NCI-H2196 (cell line): Measurements from ENCODE around the gene TMOD3.
A peak's percentile ranks its signal among the peaks of the same experiment; 100 is the strongest.

Source experiments
- DNase-seq: peaks from one replicate; lab custom pipeline; 2025; ENCODE audit not compliant: unreplicated experiment; lab: John Stamatoyannopoulos, UW

The TMOD3 gene

DNA sequence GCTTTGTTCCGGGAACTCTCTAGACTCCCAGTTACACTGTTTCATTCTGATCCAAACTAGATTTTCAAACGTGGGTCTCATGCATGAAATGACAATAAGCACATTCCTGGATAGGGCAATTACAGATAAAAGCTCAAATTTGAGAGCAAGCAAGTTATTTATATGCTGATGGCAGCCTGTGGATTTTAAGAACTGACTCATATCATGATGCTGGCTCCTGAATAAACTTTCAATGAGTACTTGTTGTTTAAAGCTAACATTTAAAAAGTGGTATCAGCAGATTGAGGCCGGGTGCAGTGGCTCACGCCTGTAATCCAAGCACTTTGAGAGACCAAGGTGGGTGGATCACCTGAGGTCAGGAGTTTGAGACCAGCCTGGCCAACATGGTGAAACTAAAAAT lies 75.5 kb downstream of the TMOD3 start:
- DNase-seq = no peak

DNA sequence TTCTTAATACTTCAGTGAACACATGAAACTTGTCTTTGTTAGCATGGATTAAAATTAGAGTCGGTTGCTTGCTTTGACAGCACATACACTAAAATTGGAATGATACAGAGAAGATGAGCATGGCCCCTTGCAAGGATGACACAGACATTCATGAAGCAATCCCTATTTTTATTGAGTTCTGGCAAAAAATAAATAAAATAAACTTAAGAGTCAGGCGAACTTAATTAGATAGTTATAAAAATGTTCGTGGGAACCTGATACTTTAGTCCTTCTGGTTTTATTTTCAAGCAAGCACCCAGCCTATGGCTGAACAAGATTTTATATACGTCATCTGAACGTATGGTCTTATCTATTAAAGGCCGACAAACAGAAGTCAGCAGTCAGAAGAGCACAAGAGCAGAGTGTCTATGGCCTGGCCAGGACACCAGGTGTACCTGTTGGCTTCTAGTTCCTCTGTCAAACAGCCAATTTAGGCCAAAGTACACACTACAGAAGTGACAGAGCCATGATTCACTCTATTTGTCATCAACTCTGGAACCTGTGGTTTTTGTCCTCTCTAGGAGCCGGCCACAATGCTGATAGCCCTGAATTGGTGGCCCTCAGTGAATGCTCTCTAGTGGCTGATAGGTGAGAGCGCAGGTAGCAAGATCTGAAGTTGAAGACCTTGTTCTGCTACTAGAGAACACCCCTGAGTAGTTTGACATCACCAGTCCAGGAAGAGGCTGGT lies 77.8 kb downstream of the TMOD3 start:
- DNase-seq = peak; percentile 78

DNA sequence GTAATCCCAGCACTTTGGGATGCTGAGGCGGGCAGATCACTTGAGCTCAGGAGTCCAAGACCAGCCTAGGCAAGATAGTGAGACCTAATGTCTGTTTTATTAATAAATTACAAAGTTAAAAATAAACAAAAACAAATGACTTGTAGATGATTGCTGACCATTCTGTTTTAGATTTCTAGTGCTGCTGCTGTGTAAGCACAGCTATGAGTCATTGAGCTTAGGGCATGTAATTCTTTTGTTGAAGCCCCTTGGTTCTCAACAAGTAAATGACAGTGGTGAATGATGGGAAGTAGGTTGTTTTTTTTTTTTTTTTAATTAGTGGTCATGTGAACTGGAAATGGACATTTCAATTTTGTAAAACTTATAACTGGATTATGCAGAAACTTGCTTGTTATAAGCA lies 78.9 kb downstream of the TMOD3 start:
- DNase-seq = no peak

DNA sequence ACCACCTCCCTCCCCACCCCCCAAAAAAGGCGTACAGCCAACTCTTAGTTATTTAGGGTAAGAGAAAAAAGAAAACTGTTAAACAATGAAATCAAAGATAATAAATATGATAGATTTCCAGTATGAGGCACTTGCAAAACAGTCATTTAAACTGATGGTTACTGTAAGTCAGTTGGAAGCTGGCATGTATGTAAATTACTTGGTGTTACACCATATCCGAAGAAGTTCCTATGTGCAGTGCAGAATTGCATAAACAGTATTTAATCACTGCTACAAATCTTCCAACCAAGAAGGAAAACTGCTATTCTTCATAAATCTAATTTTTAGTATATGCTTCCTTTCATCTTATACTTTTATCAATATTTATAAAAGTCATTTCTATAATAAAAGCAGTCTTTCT lies 80.1 kb downstream of the TMOD3 start:
- no peak for DNase-seq

DNA sequence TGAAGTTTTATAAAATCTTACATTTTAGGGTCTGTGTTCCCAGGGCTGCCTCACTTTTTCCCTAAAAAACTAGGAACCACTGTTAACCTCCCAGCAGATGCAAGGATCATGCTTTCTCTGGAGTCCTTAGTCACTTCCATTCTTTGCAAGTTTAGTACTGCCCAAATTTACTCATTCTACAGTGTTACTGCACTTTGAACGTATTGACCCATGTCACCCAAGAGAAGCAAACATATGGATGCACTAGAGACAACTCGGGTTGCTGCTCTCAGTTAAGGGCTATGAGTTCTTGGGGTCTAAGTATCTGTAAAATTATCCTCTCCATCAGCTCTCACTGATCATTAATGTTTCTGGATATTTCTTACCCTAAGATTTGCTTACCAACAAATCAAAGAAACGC lies 83.1 kb downstream of the TMOD3 start:
- DNase-seq = no peak

DNA sequence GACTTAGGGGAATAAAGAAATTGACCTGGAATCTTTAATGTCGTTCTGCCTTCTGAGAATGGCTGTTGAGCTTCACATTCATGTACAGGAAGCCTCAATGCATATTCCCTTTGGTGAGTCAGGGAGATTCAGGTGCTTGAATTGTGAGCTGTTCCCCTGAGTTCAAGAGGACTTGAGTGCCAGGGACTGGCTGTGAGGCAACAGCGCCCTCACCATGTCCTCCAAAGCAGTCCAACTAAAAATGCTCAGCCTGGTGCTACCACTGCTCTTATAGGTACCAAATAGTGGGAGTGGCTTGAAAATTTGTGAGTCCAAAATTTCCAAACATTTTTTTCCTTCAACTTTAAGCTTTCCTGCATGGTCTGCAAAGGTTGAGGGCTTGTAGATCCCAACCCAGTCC lies 88.0 kb downstream of the TMOD3 start:
- DNase-seq = peak; percentile 21

DNA sequence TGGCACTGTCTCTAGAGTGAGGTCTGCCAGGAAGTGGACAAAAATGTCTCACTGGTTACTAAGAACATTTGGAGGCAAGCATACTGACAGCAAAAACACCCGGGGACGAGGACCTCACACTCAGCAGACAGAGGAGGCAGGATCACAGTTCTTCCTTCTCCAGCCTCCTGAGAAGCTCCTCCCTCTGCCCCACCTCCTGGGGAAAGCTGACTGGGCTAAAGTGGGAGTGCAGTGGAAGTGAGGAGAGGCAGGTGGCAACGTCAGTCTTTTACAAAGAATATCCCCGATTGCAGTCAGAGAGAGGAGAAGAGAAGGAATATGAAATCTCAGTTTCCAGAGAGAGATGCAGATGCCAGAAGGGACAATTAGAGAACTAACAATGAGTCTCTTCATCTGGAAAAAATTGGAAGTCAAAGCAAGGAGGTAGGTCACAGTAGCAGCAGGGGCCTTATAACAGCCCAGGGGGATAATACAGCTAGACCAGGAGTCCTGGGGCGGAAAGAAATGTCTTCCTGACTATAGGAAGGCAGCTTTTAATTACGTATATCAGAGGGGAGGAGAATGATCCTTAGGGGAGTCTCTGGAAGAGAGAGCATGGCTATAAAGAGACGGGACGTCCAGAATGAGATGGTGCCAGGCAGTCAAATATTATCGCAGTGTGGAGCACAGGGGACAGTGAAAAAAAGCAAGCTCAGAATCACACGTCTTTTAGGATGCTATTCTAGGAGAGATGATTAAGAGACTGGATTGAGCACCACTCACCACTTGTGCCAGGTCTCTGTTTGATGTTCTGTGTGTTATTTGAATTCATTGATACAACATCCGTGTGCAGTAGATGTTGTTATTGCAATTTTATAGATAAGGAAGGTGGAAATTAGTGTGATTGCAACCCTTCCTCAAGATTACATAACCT lies 95.0 kb downstream of the TMOD3 start:
- no peak for DNase-seq

DNA sequence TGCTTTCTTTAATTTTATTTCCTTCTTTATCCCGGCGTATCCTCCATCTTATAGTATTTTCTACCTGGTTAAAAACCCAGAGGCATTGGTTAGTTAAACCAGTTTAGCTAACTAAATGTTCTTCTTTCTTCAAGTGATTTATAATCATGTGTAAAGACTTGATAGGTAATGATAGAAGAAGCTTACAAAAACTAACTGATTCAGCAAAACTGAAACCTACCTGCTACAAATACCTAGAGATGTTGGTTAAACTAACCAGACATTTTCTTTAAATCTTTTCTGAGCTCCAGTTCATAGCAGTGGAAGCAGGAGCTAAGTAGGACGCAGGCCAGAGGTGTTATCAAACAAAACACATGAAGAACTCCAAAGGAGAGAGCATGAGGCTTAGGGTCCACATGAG lies 97.4 kb downstream of the TMOD3 start:
- no peak for DNase-seq

DNA sequence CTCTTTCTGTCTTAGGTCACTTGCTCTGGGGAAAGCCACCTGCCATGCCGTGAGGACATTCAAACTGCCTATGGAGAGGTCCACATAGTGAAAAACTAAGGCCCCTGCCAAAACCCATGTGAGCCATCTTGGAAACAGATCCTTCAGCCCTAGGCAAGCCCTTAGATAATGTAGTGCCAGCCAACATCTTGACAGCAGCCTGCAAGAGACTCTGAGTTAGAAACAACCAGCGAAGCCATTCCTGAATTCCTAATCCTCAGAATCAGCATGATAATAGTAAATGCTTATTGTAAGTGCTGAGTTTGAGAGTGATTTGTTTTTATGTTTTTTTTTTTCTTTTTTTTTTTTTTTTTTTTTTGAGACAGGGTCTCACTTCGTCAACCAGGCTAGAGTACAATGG lies 101.6 kb downstream of the TMOD3 start:
- no peak for DNase-seq

DNA sequence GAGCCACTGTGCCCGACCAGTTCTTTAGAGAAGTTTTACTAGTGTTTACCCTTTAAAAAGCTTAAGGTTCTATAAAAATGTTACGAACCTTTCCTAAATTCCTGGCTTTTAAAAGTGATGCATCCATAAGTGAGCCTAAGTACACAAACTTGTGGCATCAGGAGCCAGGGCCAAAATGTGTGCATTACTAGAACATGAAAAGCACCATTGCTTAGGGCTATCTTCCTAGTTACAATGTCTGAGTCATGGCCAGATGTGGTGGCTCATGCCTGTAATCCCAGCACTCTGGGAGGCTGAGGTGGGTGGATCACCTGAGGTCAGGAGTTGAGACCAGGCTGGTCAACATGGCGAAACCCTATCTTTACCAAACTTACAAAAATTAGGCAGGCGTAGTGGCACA lies 102.2 kb downstream of the TMOD3 start:
- DNase-seq = no peak

DNA sequence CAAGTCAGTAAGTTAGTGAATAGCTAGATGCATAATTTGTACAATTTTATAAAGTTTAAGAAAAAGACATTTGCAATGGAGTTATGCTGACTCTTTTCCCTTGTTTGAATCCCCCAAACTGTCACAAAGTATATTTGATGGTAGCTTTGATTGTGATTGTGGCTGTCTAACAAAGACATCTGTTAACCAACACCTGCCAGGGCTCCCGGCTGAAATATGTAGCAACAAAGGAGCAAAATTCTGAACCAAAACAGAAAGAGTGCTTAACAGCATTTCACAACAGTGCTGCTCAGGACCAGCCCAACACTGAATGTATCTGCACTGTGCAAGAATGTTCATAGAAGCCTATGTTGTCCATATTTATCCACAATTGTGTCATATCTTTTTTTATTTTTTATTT lies 102.7 kb downstream of the TMOD3 start:
- no peak for DNase-seq

DNA sequence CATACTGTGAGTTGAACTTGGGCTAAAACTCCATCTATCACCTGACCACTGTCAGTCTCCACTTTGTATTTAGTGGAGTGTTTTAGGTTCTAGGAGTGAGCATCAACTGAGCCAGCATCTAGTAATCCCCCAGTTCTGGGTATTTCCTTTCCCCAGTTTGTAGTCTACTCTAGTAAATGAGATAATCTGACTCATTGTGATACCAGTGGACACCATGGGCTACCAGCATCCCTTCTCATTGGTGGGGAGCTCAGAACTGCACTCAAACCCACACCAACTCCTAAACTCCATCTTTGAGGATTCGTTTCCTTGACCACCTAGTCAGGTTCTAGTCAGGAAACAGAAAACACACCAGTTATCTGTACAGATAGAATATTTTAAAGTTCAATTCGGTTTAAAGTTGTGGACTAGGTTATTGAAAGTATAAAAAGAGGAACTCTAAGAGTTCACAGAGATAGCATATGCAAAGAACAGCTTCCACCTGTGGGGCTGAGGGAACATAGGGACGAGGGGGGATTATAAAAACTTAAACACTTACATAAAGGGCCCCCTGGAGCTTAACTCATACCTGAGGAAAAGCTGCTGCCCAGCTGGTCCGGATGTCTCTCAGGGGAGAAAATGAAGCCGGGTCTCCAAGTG lies 106.1 kb downstream of the TMOD3 start:
- no peak for DNase-seq

DNA sequence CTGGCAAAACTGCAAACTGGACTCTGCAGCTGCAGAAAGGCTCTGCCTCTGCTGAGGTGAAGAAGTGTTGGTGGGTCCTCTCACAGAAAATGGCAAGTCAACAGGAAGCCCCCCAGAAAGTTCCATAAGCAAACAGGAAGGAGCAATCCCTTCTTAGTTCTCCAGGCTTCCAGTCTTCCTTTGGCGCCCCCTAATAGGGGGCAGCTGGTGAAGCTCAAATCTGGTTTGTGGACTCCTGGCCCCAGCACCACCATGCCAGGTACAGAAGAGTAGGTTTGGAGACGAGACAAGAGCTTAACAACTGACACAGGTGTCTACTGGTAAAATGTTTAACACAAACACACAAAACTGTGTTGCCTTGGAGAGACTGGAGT lies 106.6 kb downstream of the TMOD3 start:
- no peak for DNase-seq

DNA sequence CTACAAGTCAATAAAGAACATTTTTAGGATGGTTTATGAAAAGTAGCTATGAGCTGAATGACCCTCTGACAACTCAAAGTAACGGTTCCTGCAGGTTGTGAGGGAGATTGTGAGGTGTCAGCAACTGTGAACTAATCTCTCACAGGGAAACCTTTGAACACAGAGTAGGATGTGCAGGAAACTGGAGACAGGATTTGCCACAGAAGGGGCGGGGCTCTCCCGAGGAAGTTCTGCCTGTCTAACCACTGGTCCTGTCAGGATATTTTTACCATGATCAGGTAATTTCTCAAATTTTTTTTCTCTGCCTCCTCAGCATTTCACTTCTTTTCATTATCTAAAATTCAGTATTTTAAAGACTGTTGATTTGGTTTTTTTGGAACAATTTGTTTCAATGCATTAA lies 108.8 kb downstream of the TMOD3 start:
- DNase-seq = no peak

DNA sequence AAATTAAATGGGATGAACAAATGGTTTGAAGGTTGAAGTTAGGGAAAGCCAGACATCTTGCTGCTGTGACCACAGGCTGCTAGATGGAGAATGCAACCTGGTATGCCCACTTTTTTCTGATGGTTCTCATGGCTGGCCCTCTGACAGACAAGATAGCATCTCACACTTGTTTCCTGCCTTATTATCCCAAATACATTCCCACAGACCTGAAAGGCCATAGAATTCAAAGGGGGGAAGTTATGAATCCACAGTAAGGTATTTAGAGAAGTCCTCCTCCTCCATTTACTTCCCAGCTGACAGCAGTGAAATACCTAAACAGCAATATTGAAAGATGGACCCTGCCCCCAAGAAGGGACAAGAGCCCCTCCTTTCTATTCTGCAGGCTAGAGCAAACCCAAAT lies 109.8 kb downstream of the TMOD3 start:
- DNase-seq = no peak

DNA sequence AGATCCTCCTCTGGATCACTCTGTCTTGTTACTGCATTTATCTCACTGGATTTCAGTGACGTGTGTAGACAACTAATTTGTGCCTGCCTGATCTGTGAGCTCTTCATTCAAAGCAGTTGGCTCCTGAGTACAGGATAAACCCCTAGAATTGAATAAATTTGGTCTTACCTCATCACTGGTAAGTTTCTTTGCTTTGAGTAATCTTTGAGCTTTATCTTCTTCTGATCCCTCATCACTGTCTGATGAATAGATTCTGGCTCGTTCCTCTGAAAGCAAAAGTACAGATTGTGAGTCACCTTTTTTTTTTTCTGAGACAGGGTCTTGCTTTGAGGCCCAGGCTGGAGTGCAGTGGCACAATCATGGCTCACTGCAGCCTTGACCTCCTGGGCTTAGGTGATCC lies 117.7 kb downstream of the TMOD3 start:
- DNase-seq = no peak

DNA sequence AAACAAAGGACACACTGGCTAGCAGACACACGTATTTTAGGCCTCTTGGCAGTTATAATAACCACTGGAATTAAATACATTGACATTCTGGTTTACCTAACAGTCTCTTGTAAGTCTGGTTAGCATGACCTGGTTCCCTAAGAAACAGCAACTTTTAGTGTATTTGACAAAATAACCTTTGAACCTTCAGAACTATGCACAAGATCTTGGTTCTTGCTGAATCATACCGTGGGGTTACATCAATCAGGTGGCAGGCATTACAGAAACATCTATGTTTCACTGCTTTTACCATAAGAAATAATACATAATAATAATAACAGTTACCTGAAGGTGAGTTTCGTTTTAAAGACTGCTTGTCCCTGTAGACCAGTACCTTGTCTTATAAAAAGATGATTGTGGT lies 123.4 kb downstream of the TMOD3 start:
- no peak for DNase-seq

DNA sequence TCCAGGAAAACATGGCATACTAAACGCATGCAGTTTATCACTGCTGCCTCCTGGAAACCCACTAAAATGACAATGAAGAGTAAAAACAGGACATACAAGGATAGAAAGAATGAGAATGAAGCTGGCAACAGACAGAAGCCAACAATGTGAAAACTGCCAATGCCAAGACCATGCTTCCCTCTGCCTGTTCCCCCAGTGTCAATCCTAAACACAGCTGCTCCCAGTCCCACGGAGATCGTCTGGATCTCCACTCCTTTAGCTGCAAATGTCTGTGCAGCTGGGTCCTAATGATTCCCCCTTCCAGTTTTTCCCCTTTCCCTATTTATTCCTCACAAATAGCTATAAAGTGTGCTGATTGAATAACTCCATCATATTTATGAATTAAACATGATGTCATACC lies 126.1 kb downstream of the TMOD3 start:
- DNase-seq = no peak
